Loucy (cell line): ENCODE results near the gene PRKD3.

Source experiments
- CTCF ChIP-seq: fragments of 200-600 bp; sonication (generic); conservative IDR thresholded peaks from 2 replicates; pipeline ENCODE4 v1.5.1; 2014; ENCODE audit warnings: mild to moderate bottlenecking, antibody characterized with exemption, low read length
- EZH2phosphoT487 ChIP-seq: fragments of 200-600 bp; IDR thresholded peaks from 2 replicates; pipeline ENCODE4 v1.6.1; 2018; ENCODE audit warnings: antibody characterized with exemption, mild to moderate bottlenecking, moderate library complexity, borderline replicate concordance

- TF ChIP-seq CTCF (no peak), EZH2phosphoT487 (no peak)
Measured at GRCh38 chr2:37318401-37318800, 6.2 kb downstream of the PRKD3 start.
